CD4-positive, alpha-beta T cell treated with Interleukin-4 for 1 hour (primary cell): Measurements from ENCODE around the gene RUVBL2.
A peak's percentile ranks its signal among the peaks of the same experiment; 100 is the strongest.

Experiments
- DNase-seq, 2 donors: peaks; one replicate each; pipeline ENCODE4 v3.0.0-alpha.2; 2020 to 2022

RUVBL2 gene

DNA sequence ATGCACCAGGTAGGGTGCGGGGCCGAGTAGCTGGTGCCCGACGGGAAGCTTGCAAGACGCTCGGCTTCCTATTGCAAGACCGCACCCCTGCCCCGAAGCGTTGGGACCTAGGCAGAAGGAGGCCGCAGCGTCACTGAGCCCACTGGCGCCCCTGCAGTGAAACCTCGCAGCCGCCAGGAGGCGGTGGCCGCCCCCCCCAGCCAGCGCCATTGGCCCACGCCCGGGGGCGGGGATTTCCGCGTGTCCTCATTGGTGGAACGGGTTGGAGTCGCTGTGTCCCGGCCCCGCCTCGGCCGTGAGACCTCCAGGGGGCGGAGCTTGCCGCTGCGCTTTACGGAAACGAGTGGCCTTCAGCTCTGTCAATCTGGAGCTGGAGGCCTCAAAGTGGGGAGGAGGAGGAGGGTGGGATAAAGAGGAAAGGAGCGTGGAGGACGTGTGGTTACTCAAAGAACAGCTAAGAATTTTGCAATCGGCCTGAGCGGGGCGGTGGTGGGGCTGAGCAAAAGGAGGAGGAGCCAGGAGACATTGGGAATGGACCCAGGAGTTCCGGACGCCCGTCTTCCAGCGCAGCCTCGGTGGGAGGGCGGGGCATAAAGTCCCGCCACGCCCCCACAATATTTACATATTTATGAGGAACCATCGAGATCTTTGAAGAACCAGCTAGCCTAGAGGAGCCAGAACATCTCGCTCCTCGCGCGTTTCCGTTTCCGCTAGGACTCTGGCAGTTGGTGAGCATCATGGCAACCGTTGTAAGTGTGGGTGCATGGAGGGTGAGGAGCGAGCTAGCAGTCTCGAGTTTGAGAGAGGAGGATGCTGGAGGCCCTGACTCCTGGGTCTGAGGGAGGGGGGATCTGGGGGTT, at the start of gene RUVBL2, which contains the start of gene GYS1:
TSS of gene RUVBL2 (plus strand) at position 713 of the 860 bp plus-strand sequence. CDS start at position 738, 25 bp downstream.
TSS of gene GYS1 (minus strand) at position 135 of the 860 bp plus-strand sequence. CDS start 197 bp downstream, outside the sequence.
- peak; percentile 99 to 100 for DNase-seq

DNA sequence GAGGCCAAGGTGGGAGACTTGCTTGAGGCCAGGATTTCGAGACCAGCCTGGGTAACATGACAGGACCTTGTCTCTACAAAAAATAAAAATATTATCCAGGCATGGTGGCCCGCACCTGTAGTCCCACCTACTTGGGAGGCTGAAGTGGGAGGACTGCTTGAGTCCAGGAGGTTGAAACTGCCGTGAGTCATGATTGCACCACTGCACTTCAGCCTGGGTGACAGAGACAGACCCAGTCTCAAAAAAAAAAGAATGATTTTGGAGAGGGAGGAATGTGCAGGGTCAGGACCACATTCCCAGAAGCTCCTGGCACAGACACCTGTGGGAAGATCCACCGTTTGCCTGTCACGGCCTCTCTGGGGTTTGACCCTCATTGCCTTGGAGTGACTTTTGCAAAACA, 48.3 kb upstream of the RUVBL2 start:
- DNase-seq: no peak

- no peak for DNase-seq
These were observed 47.9 kb upstream of the RUVBL2 start for GRCh38 chr19:48945817-48946216.

GRCh38 chr19:48946463-48947257, 47.0 kb upstream of the RUVBL2 start:
- DNase-seq: no peak

GRCh38 chr19:48947258-48947542, 46.5 kb upstream of the RUVBL2 start:
- DNase-seq: no peak

DNA sequence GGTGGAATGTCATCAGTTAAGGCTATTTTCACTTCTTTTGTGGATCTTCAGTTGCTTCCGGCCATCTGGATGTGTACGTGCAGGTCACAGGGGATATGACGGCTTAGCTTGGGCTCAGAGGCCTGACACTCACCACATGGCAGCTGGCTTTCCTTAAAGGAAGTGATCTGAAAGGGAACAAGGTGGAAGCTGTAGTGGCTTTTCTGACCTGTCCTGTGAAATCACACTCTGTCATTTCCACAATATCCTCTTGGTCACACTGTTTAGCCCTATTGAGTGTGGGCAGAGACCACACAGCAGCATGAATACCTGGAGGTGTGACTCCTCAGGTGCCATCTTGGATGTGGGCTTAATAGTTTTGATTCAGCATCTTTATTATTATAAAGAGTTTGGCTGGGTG, 43.5 kb upstream of the RUVBL2 start:
- no peak for DNase-seq

DNA sequence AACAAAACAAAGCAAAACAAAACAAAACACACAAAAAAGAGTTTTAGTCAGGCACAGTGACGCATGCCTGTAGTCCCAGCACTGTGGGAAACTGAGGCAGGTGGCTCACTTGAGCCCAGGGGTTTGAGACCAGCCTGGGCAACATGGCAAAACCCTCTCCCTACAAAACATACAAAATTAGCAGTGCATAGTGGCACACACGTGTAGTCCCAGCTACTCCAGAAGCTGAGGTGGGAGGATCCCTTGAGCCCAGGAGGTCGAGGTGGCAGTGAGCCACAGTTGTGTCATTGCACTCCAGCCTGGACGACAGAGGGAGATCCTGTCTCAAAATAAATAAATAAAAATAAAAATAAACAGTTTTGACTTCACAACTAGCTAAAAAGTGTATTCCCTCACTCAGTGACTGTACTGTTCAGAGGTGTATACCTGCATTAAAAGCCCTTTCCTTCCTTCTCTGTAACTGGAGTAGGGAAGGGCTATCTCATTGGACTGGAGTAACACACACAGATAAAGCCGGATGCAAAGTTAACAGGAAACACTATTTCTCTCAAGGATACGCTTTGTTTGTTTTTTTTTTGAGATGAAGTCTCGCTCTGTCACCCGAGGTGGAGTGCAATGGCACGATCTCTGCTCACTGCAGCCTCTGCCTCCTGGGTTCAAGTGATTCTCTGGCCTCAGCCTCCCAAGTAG, 42.7 kb upstream of the RUVBL2 start:
- no peak for DNase-seq

GRCh38 chr19:48953141-48953540, 40.5 kb upstream of the RUVBL2 start:
- no peak for DNase-seq

- DNase-seq: no peak
These were observed 39.6 kb upstream of the RUVBL2 start for GRCh38 chr19:48953990-48954594.

GRCh38 chr19:48954595-48955307, 38.9 kb upstream of the RUVBL2 start, which contains the start of gene BAX:
BAX (plus strand) TSS chr19:48954875; CDS start chr19:48954929, 54 bp downstream.
- DNase-seq: peak; percentile 87 to 89

GRCh38 chr19:48955308-48955958, 38.3 kb upstream of the RUVBL2 start:
- DNase-seq: no peak

GRCh38 chr19:48958006-48958405, 35.7 kb upstream of the RUVBL2 start:
- DNase-seq: no peak

DNA sequence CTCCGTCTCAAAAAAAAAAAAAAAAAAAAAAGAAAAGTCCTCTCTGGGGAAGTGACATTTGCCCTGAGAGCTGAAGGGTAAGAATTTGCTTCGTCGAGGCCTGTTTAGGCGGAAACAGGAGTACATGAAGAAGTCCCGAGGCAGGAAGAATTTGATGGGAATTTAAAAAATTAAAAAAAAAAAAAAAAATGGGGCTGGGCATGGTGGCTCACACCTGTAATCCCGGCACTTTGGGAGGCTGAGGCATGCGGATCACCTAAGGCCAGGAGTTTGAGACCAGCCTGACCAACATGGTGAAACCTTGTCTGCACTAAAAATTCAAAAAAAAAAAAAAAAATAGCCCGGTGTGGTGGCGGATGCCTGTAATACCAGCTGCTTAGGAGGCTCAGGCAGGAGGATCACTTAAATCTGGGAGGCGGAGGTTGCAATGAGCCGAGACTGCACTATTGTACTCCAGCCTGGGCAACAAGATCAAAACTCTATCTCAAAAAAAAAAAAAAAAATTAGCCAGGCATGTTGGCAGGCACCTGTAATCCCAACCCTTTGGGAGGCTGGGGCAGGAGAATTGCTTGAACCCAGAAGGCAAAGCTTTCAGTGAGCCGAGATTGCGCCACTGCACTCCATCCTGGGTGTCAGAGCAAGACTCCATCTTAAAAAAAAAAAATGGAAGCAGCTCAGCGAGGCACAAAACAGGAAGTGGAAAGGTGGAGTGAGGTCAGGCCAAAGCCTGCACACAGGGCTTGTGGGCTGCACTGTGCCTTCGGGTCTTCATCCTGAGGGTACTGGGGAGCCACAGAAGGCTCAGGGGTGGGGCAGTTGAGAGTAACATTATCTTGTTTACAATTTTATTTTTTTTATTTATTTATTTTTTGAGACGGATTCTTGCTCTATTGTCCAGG, 34.1 kb upstream of the RUVBL2 start:
- DNase-seq: peak in 1 of 2 donors; percentile 27

- no peak for DNase-seq
These were observed 32.5 kb upstream of the RUVBL2 start for GRCh38 chr19:48961051-48961649.

DNA sequence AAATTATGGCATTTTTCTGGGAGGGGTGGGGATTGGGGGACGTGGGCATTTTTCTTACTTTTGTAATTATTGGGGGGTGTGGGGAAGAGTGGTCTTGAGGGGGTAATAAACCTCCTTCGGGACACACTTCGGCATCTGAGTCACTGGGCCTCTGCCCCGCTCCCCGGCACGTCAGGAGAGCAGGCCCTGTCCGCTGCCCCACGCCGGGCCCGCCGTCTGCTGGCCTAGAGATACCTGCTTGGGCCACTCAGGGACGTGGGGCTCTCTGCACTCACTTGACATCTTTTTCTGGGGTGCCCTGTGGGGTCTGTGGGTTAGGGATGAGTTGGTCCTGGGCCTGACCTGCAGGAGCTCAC, 32.0 kb upstream of the RUVBL2 start:
- no peak for DNase-seq

DNA sequence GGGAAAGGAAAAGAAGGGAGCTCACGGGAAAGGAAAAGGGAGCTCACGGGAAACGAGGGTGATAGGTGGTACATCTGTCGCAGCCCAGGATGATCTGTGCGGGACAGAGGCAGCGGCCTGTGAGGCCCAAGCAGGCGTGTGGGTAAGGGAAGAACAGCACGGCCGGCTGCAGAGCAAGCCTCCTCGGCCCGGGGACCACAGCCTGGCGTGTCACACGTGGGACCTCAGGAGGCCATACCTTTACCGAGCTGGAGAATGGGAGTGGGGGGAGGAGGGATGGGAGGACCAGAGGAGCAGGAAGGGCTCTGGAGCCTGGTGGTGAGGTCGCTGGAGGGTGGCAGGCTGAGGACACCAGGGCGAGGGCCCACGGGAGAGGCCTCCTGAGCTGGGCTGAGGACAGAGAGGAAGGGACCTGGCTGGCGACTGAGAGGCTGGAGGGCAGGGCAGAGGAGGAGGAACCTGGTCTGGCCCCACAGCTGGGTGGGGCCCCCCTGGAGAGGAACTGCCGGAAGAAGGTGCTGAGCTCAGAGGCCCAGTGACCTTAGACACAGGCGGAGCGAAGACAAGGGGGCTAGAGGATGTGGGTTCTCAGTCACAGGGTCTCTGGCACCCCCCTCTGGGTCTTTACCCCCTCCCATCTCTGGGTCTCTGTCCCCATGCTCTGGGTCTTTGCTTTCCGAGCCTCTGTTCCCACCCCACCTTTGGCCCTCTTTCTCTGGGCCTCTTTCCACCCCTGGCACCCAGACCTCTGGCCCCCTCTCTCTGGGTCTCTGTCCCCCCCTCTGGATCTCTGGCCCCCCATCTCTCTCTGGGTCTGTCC, 31.4 kb upstream of the RUVBL2 start:
- DNase-seq: peak; percentile 52 to 74

DNA sequence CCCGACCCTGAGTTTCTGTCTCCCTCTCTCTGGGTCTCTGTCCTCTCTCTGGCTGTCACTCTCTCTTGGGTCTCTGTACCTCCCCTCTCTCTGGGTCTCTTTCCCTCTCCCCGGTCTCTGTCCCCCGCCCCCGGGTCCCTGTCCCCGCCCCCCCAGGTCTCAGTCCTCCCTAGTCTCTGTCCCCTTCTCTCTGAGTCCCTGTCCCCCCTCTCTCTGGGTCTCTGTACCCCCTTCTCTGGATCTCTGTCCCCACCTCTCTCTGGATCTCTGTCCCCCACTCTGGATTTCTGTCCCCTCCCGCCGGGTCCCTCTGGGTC, 30.9 kb upstream of the RUVBL2 start:
- DNase-seq: no peak

GRCh38 chr19:48963371-48964204, 30.1 kb upstream of the RUVBL2 start:
- DNase-seq: peak; percentile 51 to 59
